Tibial nerve (tissue), 4 donors: ENCODE measurements around the gene VGF. TPM values are rescaled to one million over a fixed set of nuclear protein-coding genes. Genes with fewer than 3 reads are reported as not detected.

Experiments used
- DNase-seq, 2 donors: peaks; one replicate each; pipeline ENCODE4 v3.0.0-alpha.2; 2019; ENCODE audit warnings: low spot score in 2 of 2
- H3K27ac ChIP-seq, 4 donors: fragments of 200-600 bp; sonication (generic) in 3 of 4; one replicate each; pipeline ENCODE4 v1.5.1; 2017 to 2019; ENCODE audit warnings: mild to moderate bottlenecking in 1 of 4
- H3K27me3 ChIP-seq, 2 donors: fragments of 200-600 bp; sonication (generic) in 1 of 2; one replicate each; pipeline versions ENCODE4 v1.5.1 to v1.6.0; 2017 to 2019
- H3K36me3 ChIP-seq, 3 donors: fragments of 200-600 bp; sonication (generic); one replicate each; pipeline ENCODE4 v1.5.1; 2018 to 2019
- H3K4me1 ChIP-seq, 4 donors: fragments of 200-600 bp; sonication (generic) in 3 of 4; one replicate each; pipeline ENCODE4 v1.5.1; 2017 to 2019
- H3K4me3 ChIP-seq, 4 donors: fragments of 200-600 bp; sonication (generic) in 3 of 4; one replicate each; pipeline ENCODE4 v1.5.1; 2017 to 2019; ENCODE audit warnings: mild to moderate bottlenecking in 1 of 4, moderate library complexity in 1 of 4
- H3K9me3 ChIP-seq, 4 donors: fragments of 200-600 bp; sonication (generic) in 3 of 4; one replicate each; pipeline ENCODE4 v1.5.1; 2017 to 2019
- EP300 ChIP-seq, 2 donors: sonication (generic); formaldehyde crosslinking; IDR thresholded peaks; one replicate each; pipeline ENCODE4 v1.6.1; 2017; ENCODE audit warnings: antibody characterized with exemption in 2 of 2, mild to moderate bottlenecking in 1 of 2
- POLR2A ChIP-seq, 2 donors: fragments of 450-650 bp; IDR thresholded peaks; one replicate each; pipeline ENCODE4 v1.6.1; 2017; ENCODE audit warnings: antibody characterized with exemption in 2 of 2, mild to moderate bottlenecking in 2 of 2, moderate library complexity in 2 of 2
- WGBS, 2 donors: methylation state at CpG; one replicate each; pipeline ENCODE4 v1.1.5; 2018; 5-methylcytosine and 5-hydroxymethylcytosine counted together
- total RNA-seq, 4 donors: library from RNA; depleted of rRNA; stranded (reverse); fragments of >200 nt; gene quantifications; one replicate each; pipeline ENCODE4 v1.1.0, GENCODE V29; 2016
- TF ChIP-seq, protein P1 (sequence below), 5 experiments: fragments of 200-600 bp in 3 of 5; fragments of 450-650 bp in 2 of 5; sonication (generic) in 3 of 5; IDR thresholded peaks; one replicate each; pipeline ENCODE4 v1.5.1; 2016 to 2019; ENCODE audit warnings: antibody characterized with exemption in 5 of 5, mild to moderate bottlenecking in 3 of 5, moderate library complexity in 2 of 5

VGF gene
- total RNA-seq, result 1 to 10 TPM in 1 of 4 donors, not detected in 3; 1.0 TPM

DNA sequence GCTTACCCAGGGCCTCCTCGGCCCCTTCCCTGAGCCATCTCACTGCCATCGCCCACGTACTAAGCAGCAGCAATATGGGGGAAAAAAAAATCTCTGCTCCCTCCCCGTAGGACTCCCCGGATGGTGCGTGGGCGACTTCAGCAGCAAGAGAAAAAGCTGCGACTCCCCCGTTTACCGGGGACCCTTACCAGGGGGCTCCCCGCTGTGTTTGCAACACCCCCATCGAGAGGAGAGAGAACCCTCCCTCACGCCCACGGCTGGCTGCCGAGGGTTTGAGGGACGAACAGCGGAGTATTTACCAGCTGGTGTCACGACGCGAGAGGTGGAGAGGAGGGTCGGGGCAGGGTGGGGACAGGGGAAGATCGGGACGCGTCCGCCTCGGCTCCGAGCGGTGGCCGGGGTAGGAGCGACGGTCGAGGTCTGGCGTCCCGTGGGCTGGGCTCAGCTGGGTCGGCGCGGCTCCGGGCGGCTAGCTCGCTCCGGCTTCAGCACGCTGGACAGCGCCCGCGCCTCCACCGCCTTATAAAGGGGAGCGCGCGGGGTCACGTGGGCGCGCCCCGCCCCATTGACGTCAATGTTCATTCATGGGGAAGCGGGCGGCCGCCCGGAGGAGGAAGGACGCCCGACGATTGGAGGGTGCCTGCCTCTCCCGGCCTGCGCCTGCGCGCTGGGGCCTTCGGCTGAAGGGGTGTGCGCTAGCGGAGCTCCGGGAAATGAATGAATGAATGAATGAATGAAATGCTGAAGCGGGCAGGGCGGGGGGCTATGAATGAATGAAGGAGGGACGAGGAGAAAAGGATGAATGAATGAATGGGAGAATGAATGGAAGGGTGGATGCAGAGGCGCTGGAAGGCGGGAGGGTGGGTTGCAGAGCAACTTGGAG, at the start of gene VGF:
TSS of gene VGF (minus strand) at position 495 of the 883 bp plus-strand sequence. CDS start 726 bp downstream, outside the sequence.
- H3K4me1 ChIP-seq, result peaks cover 0 to 62% (median 35%) of the 10 kb centered on the region in 4 donors
- 5% methylated on average over 35 to 56 of the region's 74 CpGs for WGBS, 2 donors
- H3K36me3 ChIP-seq, result peaks cover 0 to 14% (median 1%) of the 10 kb centered on the region in 3 donors
- TF ChIP-seq, protein P1, sequence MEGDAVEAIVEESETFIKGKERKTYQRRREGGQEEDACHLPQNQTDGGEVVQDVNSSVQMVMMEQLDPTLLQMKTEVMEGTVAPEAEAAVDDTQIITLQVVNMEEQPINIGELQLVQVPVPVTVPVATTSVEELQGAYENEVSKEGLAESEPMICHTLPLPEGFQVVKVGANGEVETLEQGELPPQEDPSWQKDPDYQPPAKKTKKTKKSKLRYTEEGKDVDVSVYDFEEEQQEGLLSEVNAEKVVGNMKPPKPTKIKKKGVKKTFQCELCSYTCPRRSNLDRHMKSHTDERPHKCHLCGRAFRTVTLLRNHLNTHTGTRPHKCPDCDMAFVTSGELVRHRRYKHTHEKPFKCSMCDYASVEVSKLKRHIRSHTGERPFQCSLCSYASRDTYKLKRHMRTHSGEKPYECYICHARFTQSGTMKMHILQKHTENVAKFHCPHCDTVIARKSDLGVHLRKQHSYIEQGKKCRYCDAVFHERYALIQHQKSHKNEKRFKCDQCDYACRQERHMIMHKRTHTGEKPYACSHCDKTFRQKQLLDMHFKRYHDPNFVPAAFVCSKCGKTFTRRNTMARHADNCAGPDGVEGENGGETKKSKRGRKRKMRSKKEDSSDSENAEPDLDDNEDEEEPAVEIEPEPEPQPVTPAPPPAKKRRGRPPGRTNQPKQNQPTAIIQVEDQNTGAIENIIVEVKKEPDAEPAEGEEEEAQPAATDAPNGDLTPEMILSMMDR (IDR thresholded peaks at IDR 0.05), result no peak
- TF ChIP-seq EP300 (IDR thresholded peaks at IDR 0.05) (peak; percentile 74 to 81), POLR2A (IDR thresholded peaks at IDR 0.05) (no peak)
- peak within 1 kb of the TSS in 1 of 4 donors; percentile 44 for H3K4me3 ChIP-seq
- H3K9me3 ChIP-seq, result no peaks in the 10 kb centered on the region
- H3K27ac ChIP-seq, result no peak within 1 kb of the TSS
- H3K27me3 ChIP-seq, result peaks cover 7 to 97% of the 10 kb centered on the region in 2 donors
- DNase-seq, result peak; percentile 78 to 84

DNA sequence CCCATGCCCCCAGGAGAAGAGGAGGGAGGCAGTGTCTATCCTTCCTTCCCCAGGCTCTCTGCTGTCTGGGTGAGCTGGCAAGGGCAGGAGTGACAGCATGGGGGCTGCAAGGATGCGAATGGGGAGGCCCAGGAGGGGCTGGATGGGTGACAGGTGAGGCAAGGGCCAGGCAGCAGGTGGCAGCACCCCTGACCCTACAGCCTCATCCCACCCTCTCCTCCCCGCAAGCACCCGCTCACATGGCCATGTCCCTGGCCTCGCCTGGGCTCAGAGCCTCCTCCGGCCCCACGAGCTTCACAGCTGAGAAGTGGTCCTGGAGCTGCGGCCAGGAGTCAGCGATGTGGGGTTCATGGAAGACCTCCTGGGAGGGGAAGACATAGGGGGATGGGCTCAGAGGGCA, 46.6 kb upstream of the VGF start:
- no peak for DNase-seq
- Histone ChIP-seq H3K4me1 (peaks cover 0 to 21% (median 11%) of the 10 kb centered on the region in 4 donors), H3K27ac (no peak overlapping the region), H3K36me3 (peaks cover 3 to 91% (median 25%) of the 10 kb centered on the region in 3 donors), H3K4me3 (no peak overlapping the region), H3K27me3 (no peaks in the 10 kb centered on the region), H3K9me3 (no peaks in the 10 kb centered on the region)
- TF ChIP-seq, protein P1 (IDR thresholded peaks at IDR 0.05), result no peak
- TF ChIP-seq POLR2A (IDR thresholded peaks at IDR 0.05), result no peak
- TF ChIP-seq EP300 (IDR thresholded peaks at IDR 0.05), result no peak
- 87 to 88% methylated on average over 8 of the region's 8 CpGs for WGBS, 2 donors

DNA sequence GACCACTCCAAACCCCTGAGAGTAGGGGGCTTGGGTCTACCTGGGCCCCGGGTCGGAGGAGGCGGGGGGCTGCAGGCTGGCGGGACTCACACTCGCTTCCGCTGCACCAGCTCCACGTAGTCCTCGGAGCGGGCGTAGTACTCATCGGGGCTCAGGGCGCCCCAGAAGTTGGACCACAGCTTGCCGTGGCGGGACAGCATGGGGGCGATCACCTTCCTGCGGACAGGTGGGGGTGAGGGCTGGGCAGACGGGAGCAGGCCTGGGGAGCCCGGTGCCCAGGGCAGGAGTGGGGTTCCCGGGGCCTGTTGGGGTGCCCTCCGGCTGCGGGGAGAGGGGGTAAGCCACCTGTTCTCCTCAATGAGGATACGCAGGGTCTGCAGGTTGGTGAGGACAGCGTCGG, 46.1 kb upstream of the VGF start:
- no peaks in the 10 kb centered on the region for H3K9me3 ChIP-seq
- H3K27me3 ChIP-seq, result no peaks in the 10 kb centered on the region
- no peak overlapping the region for H3K4me3 ChIP-seq
- no peak for DNase-seq
- no peak for TF ChIP-seq POLR2A (IDR thresholded peaks at IDR 0.05)
- no peak for TF ChIP-seq EP300 (IDR thresholded peaks at IDR 0.05)
- TF ChIP-seq, protein P1 (IDR thresholded peaks at IDR 0.05), result no peak
- H3K4me1 ChIP-seq, result peaks cover 0 to 19% (median 10%) of the 10 kb centered on the region in 4 donors
- WGBS, 2 donors, result 93 to 95% methylated on average over 14 to 24 of the region's 24 CpGs
- H3K36me3 ChIP-seq, result peaks cover 3 to 96% (median 25%) of the 10 kb centered on the region in 3 donors
- no peak overlapping the region for H3K27ac ChIP-seq

DNA sequence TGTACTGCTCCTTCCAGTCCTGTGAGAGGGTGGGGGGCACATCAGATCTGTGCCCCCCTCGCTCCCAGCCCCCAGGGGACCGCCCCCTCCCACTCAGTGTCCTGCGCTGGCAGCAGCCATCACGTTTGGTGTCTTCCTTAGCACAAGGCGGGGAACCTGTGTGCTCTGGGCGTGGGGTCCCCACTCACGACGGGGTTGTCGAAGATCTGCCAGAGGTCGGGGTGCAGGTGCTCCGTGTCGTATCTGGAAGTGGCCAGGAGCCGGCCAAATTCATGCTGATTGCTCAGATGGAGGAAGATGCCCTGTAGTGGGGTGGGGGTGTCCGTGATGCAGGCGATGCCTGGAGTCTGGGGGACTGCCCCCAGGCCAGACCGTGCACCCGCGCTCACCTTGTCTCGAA, 44.8 kb upstream of the VGF start:
- no peak for DNase-seq
- Histone ChIP-seq H3K27ac (no peak overlapping the region), H3K27me3 (no peaks in the 10 kb centered on the region), H3K4me3 (no peak overlapping the region), H3K4me1 (peaks cover 0 to 6% (median 0%) of the 10 kb centered on the region in 4 donors), H3K36me3 (peaks cover 3 to 96% (median 25%) of the 10 kb centered on the region in 3 donors), H3K9me3 (no peaks in the 10 kb centered on the region)
- WGBS, 2 donors, result 88% methylated on average over 13 to 19 of the region's 19 CpGs
- TF ChIP-seq EP300 (IDR thresholded peaks at IDR 0.05), result no peak
- TF ChIP-seq, protein P1 (IDR thresholded peaks at IDR 0.05), result no peak
- TF ChIP-seq POLR2A (IDR thresholded peaks at IDR 0.05), result no peak

DNA sequence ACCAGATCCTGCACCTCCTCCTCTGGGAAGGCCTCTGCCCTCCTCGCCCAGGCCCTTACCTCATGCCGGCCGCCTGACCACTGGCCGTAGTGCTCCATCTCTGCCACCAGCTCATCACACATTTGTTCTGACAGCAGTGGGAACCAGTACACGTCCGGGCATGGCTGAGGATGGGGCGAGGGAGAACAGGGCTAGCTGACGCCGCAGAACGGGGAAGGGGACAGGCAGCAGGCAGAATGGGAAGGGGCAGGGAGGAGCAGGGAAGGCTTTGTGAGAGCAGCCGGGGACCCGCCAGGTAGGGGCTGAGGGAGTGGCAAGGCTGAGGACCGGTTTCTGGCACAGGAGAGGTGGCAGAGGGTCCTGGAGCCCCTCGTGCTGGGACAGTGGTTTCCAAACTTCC, 43.4 kb upstream of the VGF start:
- H3K27me3 ChIP-seq, result peaks cover 0 to 1% of the 10 kb centered on the region in 2 donors
- TF ChIP-seq EP300 (IDR thresholded peaks at IDR 0.05) (no peak), POLR2A (IDR thresholded peaks at IDR 0.05) (no peak)
- TF ChIP-seq, protein P1 (IDR thresholded peaks at IDR 0.05), result no peak
- peaks cover 3 to 82% (median 25%) of the 10 kb centered on the region in 3 donors for H3K36me3 ChIP-seq
- H3K9me3 ChIP-seq, result no peaks in the 10 kb centered on the region
- DNase-seq, result no peak
- H3K4me3 ChIP-seq, result no peak overlapping the region
- WGBS, 2 donors, result 90 to 92% methylated on average over 14 of the region's 14 CpGs
- no peak overlapping the region for H3K27ac ChIP-seq
- no peaks in the 10 kb centered on the region for H3K4me1 ChIP-seq
